Colonic mucosa (tissue), 4 donors: ENCODE results near the gene ZNF493. TPM values are rescaled to one million over a fixed set of nuclear protein-coding genes. Genes with fewer than 3 reads are reported as not detected.

ENCODE experiments used
- DNase-seq: peaks from one replicate; pipeline ENCODE4 v3.0.0-alpha.2; 2020
- H3K27ac ChIP-seq: fragments of 200-600 bp; one replicate; pipeline ENCODE4 v1.8.0; 2021
- H3K27me3 ChIP-seq: fragments of 200-600 bp; one replicate; pipeline ENCODE4 v1.8.0; 2021
- H3K36me3 ChIP-seq: fragments of 200-600 bp; one replicate; pipeline ENCODE4 v1.8.0; 2021
- H3K4me1 ChIP-seq: fragments of 200-600 bp; one replicate; pipeline ENCODE4 v1.8.0; 2021; ENCODE audit warnings: mild to moderate bottlenecking
- H3K4me3 ChIP-seq: fragments of 200-600 bp; one replicate; pipeline ENCODE4 v1.8.0; 2021
- H3K9ac ChIP-seq, 2 donors: one replicate each; pipeline ENCODE4 v1.7.0; 2013; ENCODE audit warnings: control low read depth in 2 of 2, low read depth in 2 of 2, low read length in 2 of 2
- H3K9me3 ChIP-seq: fragments of 200-600 bp; one replicate; pipeline ENCODE4 v1.8.0; 2021
- CTCF ChIP-seq: fragments of 200-600 bp; IDR thresholded peaks from one replicate; pipeline ENCODE4 v1.8.0; 2022; ENCODE audit warnings: antibody characterized with exemption, mild to moderate bottlenecking
- intact Hi-C: fragments of 100-400 bp; cut with DNase I; formaldehyde crosslinking; loops from one replicate; pipeline ENCODE4 v1.14.1; 2022
- total RNA-seq, 2 donors: library from RNA; stranded (reverse); fragmentation: NEBNext Ultra II Directional in 1 of 2; extraction: Animal tissue kit (Norgen Biotek cat#: 25700) in 1 of 2; gene quantifications; one replicate each; pipeline ENCODE4 v1.2.1, GENCODE V29; 2021
- donor health status: healthy.
- donor health status: DM: no; HTN: no; CAD: no.
- donor health status: DM: no; HTN: no; CAD: no.

ZNF493 gene
- total RNA-seq, 2 donors from 2014 or later, result 13.5 to 15.7 TPM

DNA sequence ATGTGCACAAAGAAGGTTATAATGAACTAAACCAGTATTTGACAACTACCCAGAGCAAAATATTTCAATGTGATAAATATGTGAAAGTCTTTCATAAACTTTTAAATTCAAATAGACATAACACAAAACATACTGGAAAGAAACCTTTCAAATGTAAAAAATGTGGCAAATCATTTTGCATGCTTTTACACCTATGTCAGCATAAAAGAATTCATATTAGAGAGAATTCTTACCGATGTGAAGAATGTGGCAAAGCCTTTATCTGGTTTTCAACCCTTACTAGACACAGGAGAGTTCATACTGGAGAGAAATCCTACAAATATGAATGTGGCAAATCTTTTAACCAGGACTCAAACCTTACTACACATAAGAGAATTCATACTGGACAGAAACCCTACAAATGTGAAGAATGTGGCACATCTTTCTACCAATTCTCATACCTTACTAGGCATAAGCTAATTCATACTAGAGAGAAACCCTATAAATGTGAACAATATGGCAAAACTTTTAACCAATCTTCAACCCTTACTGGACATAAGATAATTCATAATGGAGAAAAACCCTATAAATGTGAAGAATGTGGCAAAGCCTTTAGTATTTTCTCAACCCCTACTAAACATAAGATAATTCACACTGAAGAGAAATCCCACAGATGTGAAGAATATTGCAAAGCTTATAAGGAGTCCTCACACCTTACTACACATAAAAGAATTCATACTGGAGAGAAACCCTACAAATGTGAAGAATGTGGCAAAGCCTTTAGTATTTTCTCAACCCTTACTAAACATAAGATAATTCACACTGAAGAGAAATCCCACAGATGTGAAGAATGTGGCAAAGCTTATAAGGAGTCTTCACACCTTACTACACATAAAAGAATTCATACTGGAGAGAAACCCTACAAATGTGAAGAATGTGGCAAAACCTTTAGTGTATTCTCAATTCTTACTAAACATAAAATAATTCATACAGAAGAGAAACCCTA lies 26.4 kb downstream of the ZNF493 start:
- Histone ChIP-seq H3K27me3 (no peaks in the 10 kb centered on the region), H3K36me3 (no peaks in the 10 kb centered on the region), H3K4me3 (no peak overlapping the region), H3K9me3 (peaks cover 13% of the 10 kb centered on the region), H3K27ac (no peak overlapping the region), H3K4me1 (no peaks in the 10 kb centered on the region), H3K9ac (no peak overlapping the region)
- TF ChIP-seq CTCF, result no peak
- intact Hi-C loops, result no loop called here
- no peak for DNase-seq

GRCh38 chr19:21430675-21431074 lies 33.7 kb downstream of the ZNF493 start:
- Histone ChIP-seq H3K27ac (no peak overlapping the region), H3K9me3 (peaks cover 3% of the 10 kb centered on the region), H3K4me1 (no peaks in the 10 kb centered on the region), H3K4me3 (no peak overlapping the region), H3K36me3 (no peaks in the 10 kb centered on the region), H3K27me3 (no peaks in the 10 kb centered on the region), H3K9ac (no peak overlapping the region)
- intact Hi-C loops, result no loop called here
- no peak for DNase-seq
- TF ChIP-seq CTCF, result no peak

DNA sequence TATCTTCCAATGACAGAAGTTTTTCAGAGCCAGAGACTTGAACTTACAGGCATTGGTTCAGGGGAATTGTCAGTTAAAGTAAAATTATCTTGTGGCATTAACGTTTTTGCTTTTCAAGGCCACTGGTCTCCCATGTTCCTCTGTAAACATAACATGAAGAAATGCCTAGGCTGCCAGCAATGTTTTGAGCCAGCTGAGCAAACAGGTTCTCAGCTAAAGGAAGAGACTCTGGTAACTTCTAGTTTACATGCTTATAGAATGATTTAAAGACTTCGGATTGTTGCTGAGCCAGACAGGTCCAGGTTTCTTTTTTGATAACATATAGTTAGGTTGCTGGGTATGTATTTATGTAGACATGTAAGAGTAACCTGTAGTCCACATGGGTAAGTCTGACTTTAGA lies 35.7 kb downstream of the ZNF493 start:
- TF ChIP-seq CTCF, result no peak
- no peak overlapping the region for H3K9ac ChIP-seq
- H3K9me3 ChIP-seq, result peaks cover 3% of the 10 kb centered on the region
- H3K36me3 ChIP-seq, result no peaks in the 10 kb centered on the region
- DNase-seq, result no peak
- no peaks in the 10 kb centered on the region for H3K4me1 ChIP-seq
- intact Hi-C loops, result no loop called here
- no peak overlapping the region for H3K27ac ChIP-seq
- no peaks in the 10 kb centered on the region for H3K27me3 ChIP-seq
- no peak overlapping the region for H3K4me3 ChIP-seq

GRCh38 chr19:21434516-21434915 lies 37.6 kb downstream of the ZNF493 start:
- no peak overlapping the region for H3K27ac ChIP-seq
- H3K4me3 ChIP-seq, result no peak overlapping the region
- H3K36me3 ChIP-seq, result no peaks in the 10 kb centered on the region
- no peaks in the 10 kb centered on the region for H3K9me3 ChIP-seq
- no peak overlapping the region for H3K9ac ChIP-seq
- no peak for DNase-seq
- no peak for TF ChIP-seq CTCF
- intact Hi-C loops, result no loop called here
- no peaks in the 10 kb centered on the region for H3K27me3 ChIP-seq
- H3K4me1 ChIP-seq, result no peaks in the 10 kb centered on the region

DNA sequence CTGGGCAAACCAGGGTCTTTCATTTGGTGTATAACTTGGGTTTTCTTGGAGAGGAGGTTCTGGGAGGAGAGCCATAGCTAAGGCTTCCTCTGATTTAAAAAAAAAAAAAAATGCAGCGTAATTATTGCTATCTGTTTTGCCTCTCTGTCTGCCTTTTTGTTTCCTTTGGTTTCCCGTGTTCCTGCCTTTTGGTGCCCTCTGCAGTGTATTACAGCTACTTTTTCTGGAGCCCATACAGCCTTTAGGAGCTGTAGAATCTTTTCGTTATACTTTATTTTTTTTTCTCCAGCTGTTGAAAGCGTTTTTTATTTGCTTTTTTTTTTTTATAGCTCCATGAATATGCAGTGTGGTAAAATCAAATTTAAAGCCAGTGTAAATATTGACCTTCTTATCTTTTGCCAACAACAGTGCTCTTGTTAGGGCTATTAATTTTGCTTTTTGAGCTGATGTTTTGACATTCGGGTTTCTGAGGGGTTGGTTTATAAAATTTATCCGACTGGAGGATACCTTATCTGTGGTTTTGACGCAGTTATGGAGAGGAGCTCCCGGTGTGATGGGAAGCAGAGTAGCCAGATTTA lies 38.1 kb downstream of the ZNF493 start:
- no peak overlapping the region for H3K4me3 ChIP-seq

More for the DNA sequence above, 38.1 kb downstream of the ZNF493 start:
- H3K9ac ChIP-seq, result no peak overlapping the region
- no peaks in the 10 kb centered on the region for H3K27me3 ChIP-seq
- no peak for DNase-seq
- H3K27ac ChIP-seq, result no peak overlapping the region
- no peaks in the 10 kb centered on the region for H3K36me3 ChIP-seq
- no peaks in the 10 kb centered on the region for H3K4me1 ChIP-seq
- no peaks in the 10 kb centered on the region for H3K9me3 ChIP-seq
- intact Hi-C loops, result no loop called here
- TF ChIP-seq CTCF, result no peak
